ENCODE data around the gene AFF3.

The AFF3 gene

GRCh38 chr2:100042562-100042961 is 99.8 kb downstream of the AFF3 start:
- no peak overlapping the region for H3K27ac ChIP-seq (ENCODE audit: low read depth, low read length)
- no peak overlapping the region for H3K9ac ChIP-seq (ENCODE audit: low read length)
- H3K4me1 ChIP-seq (ENCODE audit: control insufficient read depth, insufficient read depth, low read length): no peaks in the 10 kb centered on the region
- no peaks in the 10 kb centered on the region for H3K27me3 ChIP-seq (ENCODE audit: control insufficient read depth, insufficient read depth, low read length)
- no peaks in the 10 kb centered on the region for H3K36me3 ChIP-seq (ENCODE audit: control insufficient read depth, insufficient read depth, low read length)
- no peak overlapping the region for H3K4me3 ChIP-seq (ENCODE audit: low read length)

- H3K27ac ChIP-seq (ENCODE audit: low read depth, low read length): no peak overlapping the region
- H3K4me3 ChIP-seq (ENCODE audit: low read length): no peak overlapping the region
- H3K9ac ChIP-seq (ENCODE audit: low read length): no peak overlapping the region
- H3K4me1 ChIP-seq (ENCODE audit: control insufficient read depth, insufficient read depth, low read length): no peaks in the 10 kb centered on the region
- H3K36me3 ChIP-seq (ENCODE audit: control insufficient read depth, insufficient read depth, low read length): no peaks in the 10 kb centered on the region
- no peaks in the 10 kb centered on the region for H3K27me3 ChIP-seq (ENCODE audit: control insufficient read depth, insufficient read depth, low read length)
Observed at GRCh38 chr2:100041946-100042345, 100.4 kb downstream of the AFF3 start.

GRCh38 chr2:100041385-100041784 is 101.0 kb downstream of the AFF3 start:
- no peak overlapping the region for H3K27ac ChIP-seq (ENCODE audit: low read depth, low read length)
- H3K4me3 ChIP-seq (ENCODE audit: low read length): no peak overlapping the region
- H3K27me3 ChIP-seq (ENCODE audit: control insufficient read depth, insufficient read depth, low read length): no peaks in the 10 kb centered on the region
- no peaks in the 10 kb centered on the region for H3K4me1 ChIP-seq (ENCODE audit: control insufficient read depth, insufficient read depth, low read length)
- no peaks in the 10 kb centered on the region for H3K36me3 ChIP-seq (ENCODE audit: control insufficient read depth, insufficient read depth, low read length)
- no peak overlapping the region for H3K9ac ChIP-seq (ENCODE audit: low read length)

- H3K4me1 ChIP-seq (ENCODE audit: control insufficient read depth, insufficient read depth, low read length): no peaks in the 10 kb centered on the region
- H3K4me3 ChIP-seq (ENCODE audit: low read length): no peak overlapping the region
- H3K27ac ChIP-seq (ENCODE audit: low read depth, low read length): no peak overlapping the region
- no peaks in the 10 kb centered on the region for H3K36me3 ChIP-seq (ENCODE audit: control insufficient read depth, insufficient read depth, low read length)
- no peak overlapping the region for H3K9ac ChIP-seq (ENCODE audit: low read length)
- H3K27me3 ChIP-seq (ENCODE audit: control insufficient read depth, insufficient read depth, low read length): no peaks in the 10 kb centered on the region
Observed at GRCh38 chr2:100040906-100041305, 101.5 kb downstream of the AFF3 start.

GRCh38 chr2:100039291-100039980 is 103.0 kb downstream of the AFF3 start:
- Histone ChIP-seq H3K27me3 (ENCODE audit: control insufficient read depth, insufficient read depth, low read length) (no peaks in the 10 kb centered on the region), H3K9ac (ENCODE audit: low read length) (no peak overlapping the region), H3K36me3 (ENCODE audit: control insufficient read depth, insufficient read depth, low read length) (no peaks in the 10 kb centered on the region), H3K4me1 (ENCODE audit: control insufficient read depth, insufficient read depth, low read length) (no peaks in the 10 kb centered on the region), H3K27ac (ENCODE audit: low read depth, low read length) (no peak overlapping the region), H3K4me3 (ENCODE audit: low read length) (no peak overlapping the region)

GRCh38 chr2:100038011-100038410 is 104.4 kb downstream of the AFF3 start:
- H3K27me3 ChIP-seq (ENCODE audit: control insufficient read depth, insufficient read depth, low read length): no peaks in the 10 kb centered on the region
- no peaks in the 10 kb centered on the region for H3K36me3 ChIP-seq (ENCODE audit: control insufficient read depth, insufficient read depth, low read length)
- no peak overlapping the region for H3K9ac ChIP-seq (ENCODE audit: low read length)
- no peak overlapping the region for H3K27ac ChIP-seq (ENCODE audit: low read depth, low read length)
- no peak overlapping the region for H3K4me3 ChIP-seq (ENCODE audit: low read length)
- H3K4me1 ChIP-seq (ENCODE audit: control insufficient read depth, insufficient read depth, low read length): no peaks in the 10 kb centered on the region

GRCh38 chr2:100036793-100037192 is 105.6 kb downstream of the AFF3 start:
- Histone ChIP-seq H3K9ac (ENCODE audit: low read length) (no peak overlapping the region), H3K36me3 (ENCODE audit: control insufficient read depth, insufficient read depth, low read length) (no peaks in the 10 kb centered on the region), H3K4me3 (ENCODE audit: low read length) (no peak overlapping the region), H3K4me1 (ENCODE audit: control insufficient read depth, insufficient read depth, low read length) (no peaks in the 10 kb centered on the region), H3K27me3 (ENCODE audit: control insufficient read depth, insufficient read depth, low read length) (no peaks in the 10 kb centered on the region), H3K27ac (ENCODE audit: low read depth, low read length) (no peak overlapping the region)

GRCh38 chr2:100036026-100036425 is 106.4 kb downstream of the AFF3 start:
- no peaks in the 10 kb centered on the region for H3K4me1 ChIP-seq (ENCODE audit: control insufficient read depth, insufficient read depth, low read length)
- H3K4me3 ChIP-seq (ENCODE audit: low read length): no peak overlapping the region
- H3K27me3 ChIP-seq (ENCODE audit: control insufficient read depth, insufficient read depth, low read length): no peaks in the 10 kb centered on the region
- H3K9ac ChIP-seq (ENCODE audit: low read length): no peak overlapping the region
- no peaks in the 10 kb centered on the region for H3K36me3 ChIP-seq (ENCODE audit: control insufficient read depth, insufficient read depth, low read length)
- H3K27ac ChIP-seq (ENCODE audit: low read depth, low read length): no peak overlapping the region

GRCh38 chr2:100034431-100034830 is 108.0 kb downstream of the AFF3 start:
- no peaks in the 10 kb centered on the region for H3K27me3 ChIP-seq (ENCODE audit: control insufficient read depth, insufficient read depth, low read length)
- H3K27ac ChIP-seq (ENCODE audit: low read depth, low read length): no peak overlapping the region
- H3K4me1 ChIP-seq (ENCODE audit: control insufficient read depth, insufficient read depth, low read length): no peaks in the 10 kb centered on the region
- no peak overlapping the region for H3K9ac ChIP-seq (ENCODE audit: low read length)
- no peaks in the 10 kb centered on the region for H3K36me3 ChIP-seq (ENCODE audit: control insufficient read depth, insufficient read depth, low read length)
- no peak overlapping the region for H3K4me3 ChIP-seq (ENCODE audit: low read length)

GRCh38 chr2:100033976-100034375 is 108.4 kb downstream of the AFF3 start:
- Histone ChIP-seq H3K27me3 (ENCODE audit: control insufficient read depth, insufficient read depth, low read length) (no peaks in the 10 kb centered on the region), H3K36me3 (ENCODE audit: control insufficient read depth, insufficient read depth, low read length) (no peaks in the 10 kb centered on the region), H3K27ac (ENCODE audit: low read depth, low read length) (no peak overlapping the region), H3K4me1 (ENCODE audit: control insufficient read depth, insufficient read depth, low read length) (no peaks in the 10 kb centered on the region), H3K9ac (ENCODE audit: low read length) (no peak overlapping the region), H3K4me3 (ENCODE audit: low read length) (no peak overlapping the region)

- Histone ChIP-seq H3K4me1 (ENCODE audit: control insufficient read depth, insufficient read depth, low read length) (no peaks in the 10 kb centered on the region), H3K27ac (ENCODE audit: low read depth, low read length) (no peak overlapping the region), H3K4me3 (ENCODE audit: low read length) (no peak overlapping the region), H3K9ac (ENCODE audit: low read length) (no peak overlapping the region), H3K36me3 (ENCODE audit: control insufficient read depth, insufficient read depth, low read length) (no peaks in the 10 kb centered on the region), H3K27me3 (ENCODE audit: control insufficient read depth, insufficient read depth, low read length) (no peaks in the 10 kb centered on the region)
Observed at GRCh38 chr2:100031604-100032003, 110.8 kb downstream of the AFF3 start.

GRCh38 chr2:100029460-100029859 is 112.9 kb downstream of the AFF3 start:
- Histone ChIP-seq H3K27me3 (ENCODE audit: control insufficient read depth, insufficient read depth, low read length) (no peaks in the 10 kb centered on the region), H3K27ac (ENCODE audit: low read depth, low read length) (no peak overlapping the region), H3K36me3 (ENCODE audit: control insufficient read depth, insufficient read depth, low read length) (no peaks in the 10 kb centered on the region), H3K4me1 (ENCODE audit: control insufficient read depth, insufficient read depth, low read length) (no peaks in the 10 kb centered on the region), H3K4me3 (ENCODE audit: low read length) (no peak overlapping the region), H3K9ac (ENCODE audit: low read length) (no peak overlapping the region)

GRCh38 chr2:100021791-100022340 is 120.5 kb downstream of the AFF3 start:
- Histone ChIP-seq H3K9ac (ENCODE audit: low read length) (no peak overlapping the region), H3K36me3 (ENCODE audit: control insufficient read depth, insufficient read depth, low read length) (no peaks in the 10 kb centered on the region), H3K4me3 (ENCODE audit: low read length) (no peak overlapping the region), H3K27ac (ENCODE audit: low read depth, low read length) (no peak overlapping the region), H3K27me3 (ENCODE audit: control insufficient read depth, insufficient read depth, low read length) (no peaks in the 10 kb centered on the region), H3K4me1 (ENCODE audit: control insufficient read depth, insufficient read depth, low read length) (peaks cover 3% of the 10 kb centered on the region)
